ENCODE data around the gene CR1L. TPM values are rescaled to one million over a fixed set of nuclear protein-coding genes. Genes with fewer than 3 reads are reported as not detected.
A peak's percentile ranks its signal among the peaks of the same experiment; 100 is the strongest.
"Not testable (repeated sequence)": the region's sequence is repeated elsewhere in the genome, so short reads cannot be mapped to it uniquely, and the experiment has no call there.

Gene CR1L
- total and polyA plus RNA-seq, 2 of the 8 experiments (the other 6 are each of a cell fraction or from before 2014, with no cell fraction given) = 0.39 TPM; not detected in 1

DNA sequence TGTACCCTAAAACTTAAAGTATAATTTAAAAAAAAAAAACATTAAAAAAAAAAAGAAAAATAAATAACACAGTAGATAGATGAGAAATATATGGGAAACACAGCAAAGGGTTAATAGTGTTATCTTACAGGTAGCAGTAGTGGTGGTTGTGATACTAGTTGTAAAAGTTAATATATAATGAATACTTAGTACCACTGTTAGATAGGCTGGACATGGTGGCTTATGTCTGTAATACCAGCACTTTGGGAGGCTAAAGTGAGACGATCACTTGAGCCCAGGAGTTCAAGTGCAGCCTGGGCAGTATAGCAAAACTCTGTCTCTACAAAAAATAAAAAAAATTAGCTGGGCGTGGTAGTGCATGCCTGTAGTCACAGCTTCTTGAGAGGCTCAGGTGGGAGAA lies 74.3 kb downstream of the CR1L start (continued):
- TF ChIP-seq CHD2 (IDR thresholded peaks at IDR 0.05; ENCODE audit: low read length) (no peak), MAFK (IDR thresholded peaks at IDR 0.05; ENCODE audit: low read depth, low read length) (no peak), SP2 (IDR thresholded peaks at IDR 0.05; ENCODE audit: low read length) (no peak), CBX5 (IDR thresholded peaks at IDR 0.05; ENCODE audit: low read depth, low read length) (no peak), JUN (IDR thresholded peaks at IDR 0.05; ENCODE audit: low read depth, low read length) (no peak), NRF1 (IDR thresholded peaks at IDR 0.05; ENCODE audit: low read depth, low read length) (no peak), PHF8 (conservative IDR thresholded peaks at IDR 0.05; ENCODE audit: low read depth, low read length) (no peak), KDM1A (IDR thresholded peaks at IDR 0.05; ENCODE audit: borderline replicate concordance, low read length) (no peak), ZNF274 (IDR thresholded peaks at IDR 0.05; ENCODE audit: borderline replicate concordance, extremely low read depth, low read length) (no peak)
- TF ChIP-seq, protein P1, sequence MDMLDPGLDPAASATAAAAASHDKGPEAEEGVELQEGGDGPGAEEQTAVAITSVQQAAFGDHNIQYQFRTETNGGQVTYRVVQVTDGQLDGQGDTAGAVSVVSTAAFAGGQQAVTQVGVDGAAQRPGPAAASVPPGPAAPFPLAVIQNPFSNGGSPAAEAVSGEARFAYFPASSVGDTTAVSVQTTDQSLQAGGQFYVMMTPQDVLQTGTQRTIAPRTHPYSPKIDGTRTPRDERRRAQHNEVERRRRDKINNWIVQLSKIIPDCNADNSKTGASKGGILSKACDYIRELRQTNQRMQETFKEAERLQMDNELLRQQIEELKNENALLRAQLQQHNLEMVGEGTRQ (IDR thresholded peaks at IDR 0.05; ENCODE audit: low read length) = no peak

DNA sequence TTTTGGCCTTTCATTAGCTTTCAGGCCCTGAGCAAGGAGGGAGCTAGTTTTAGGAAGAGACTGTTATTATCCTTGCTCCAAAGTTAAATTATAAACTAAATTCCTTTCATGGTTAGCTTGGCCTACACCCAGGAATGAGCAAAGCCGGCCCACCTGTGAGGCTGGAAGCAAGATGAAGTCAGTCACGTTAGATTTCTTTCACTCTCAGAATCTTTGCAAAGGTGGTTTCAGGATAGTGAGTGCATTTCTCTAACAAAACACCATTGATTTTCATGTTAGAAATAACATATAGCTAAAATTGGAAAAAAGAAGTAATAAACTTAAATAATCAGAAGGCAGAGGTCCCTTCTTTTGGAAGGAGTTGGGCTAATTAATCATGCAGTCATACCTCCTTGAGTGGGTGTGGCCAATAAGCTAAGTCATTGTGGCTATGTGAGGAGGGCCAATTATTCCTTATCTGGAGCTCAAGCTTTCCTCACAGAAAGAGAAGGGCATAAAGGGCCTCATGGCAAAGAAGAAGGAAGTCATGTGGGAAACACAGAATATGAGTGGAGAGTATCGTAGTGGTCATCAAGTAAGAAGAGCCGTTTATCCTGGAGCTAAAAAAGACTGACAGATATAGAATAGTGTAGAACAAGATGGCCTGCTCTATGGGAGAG lies 83.4 kb downstream of the CR1L start:
- H3K4me2 ChIP-seq (ENCODE audit: insufficient read depth in 1 of 2, low read depth in 2 of 2, low read length in 2 of 2); H3K14ac ChIP-seq (ENCODE audit: insufficient read length); H3K4me3 ChIP-seq (ENCODE audit: extremely low read depth in 1 of 4, insufficient read depth in 2 of 4, low read depth in 3 of 4, low read length in 4 of 4); H4K8ac ChIP-seq (ENCODE audit: extremely low read depth, insufficient read depth, low read length); H2BK5ac ChIP-seq (ENCODE audit: low read depth, low read length); H3K27ac ChIP-seq (ENCODE audit: low read depth, low read length); H3K56ac ChIP-seq (replicated peaks; ENCODE audit: insufficient read length, low read depth, low read length); H2AK5ac ChIP-seq (ENCODE audit: low read depth, low read length); H4K91ac ChIP-seq (replicated peaks; ENCODE audit: insufficient read length, low read length); H3K79me2 ChIP-seq (ENCODE audit: control insufficient read depth in 1 of 2, insufficient read depth in 2 of 2, low read length in 2 of 2); H2AFZ ChIP-seq (ENCODE audit: low read length); H3K4me1 ChIP-seq (replicated peaks in 1 of 4; ENCODE audit: control insufficient read depth in 3 of 4, insufficient read depth in 4 of 4, low read length in 3 of 4); FAIRE-seq; H3K27me3 ChIP-seq (replicated peaks in 1 of 4; ENCODE audit: control insufficient read depth in 3 of 4, extremely low read depth in 1 of 4, insufficient read depth in 3 of 4, low read length in 3 of 4); DNase-seq (ENCODE audit: low read depth in 1 of 2, low spot score in 2 of 2); H3K36me3 ChIP-seq (ENCODE audit: control insufficient read depth in 2 of 4, insufficient read depth in 4 of 4, low read length in 3 of 4); H3K23ac ChIP-seq (ENCODE audit: insufficient read length); H2BK20ac ChIP-seq (ENCODE audit: low read length); H4K5ac ChIP-seq (ENCODE audit: insufficient read length, low read depth, low read length); H4K20me1 ChIP-seq (replicated peaks in 1 of 2; ENCODE audit: control insufficient read depth in 1 of 2, insufficient read depth in 2 of 2, low read length in 2 of 2); H3K23me2 ChIP-seq (ENCODE audit: low read depth, low read length); H3K9ac ChIP-seq (replicated peaks in 1 of 4; ENCODE audit: extremely low read depth in 1 of 4, low read depth in 3 of 4, low read length in 3 of 4); POLR2A ChIA-PET (ENCODE audit: partially characterized antibody); H3K79me1 ChIP-seq (ENCODE audit: low read depth, low read length); H2BK120ac ChIP-seq (replicated peaks; ENCODE audit: low read depth, low read length); H3K4ac ChIP-seq (replicated peaks; ENCODE audit: insufficient read length, low read depth, low read length); H2BK12ac ChIP-seq (ENCODE audit: low read depth, low read length); H3K18ac ChIP-seq (ENCODE audit: extremely low read depth, low read length): not testable (repeated sequence)
- peaks cover 0 to 10% of the 10 kb centered on the region in 2 experiments; a peak in 2 of 4 replicates for H3K9me3 ChIP-seq (ENCODE audit: insufficient read depth in 2 of 2, low read depth in 1 of 2, low read length in 1 of 2)
- WGBS, 2 experiments (ENCODE audit: extremely low coverage in 1 of 2, insufficient coverage in 1 of 2, insufficient read length in 1 of 2, insufficient replicate concordance in 2 of 2, low coverage in 1 of 2, low lambda C conversion rate in 2 of 2, missing lambda C conversion rate in 1 of 2) = 91% methylated on average over 4 of the region's 4 CpGs; no CpG with 5 or more reads in 1 of the 2 experiments
- 0 out of 2 replicates have a peak overlapping the region, but pooled peaks have one; percentile 65 for H2BK15ac ChIP-seq (ENCODE audit: low read length)
- CTCF ChIA-PET (ENCODE audit: partially characterized antibody) = interaction anchor here (0.7 to 1.7 kb wide), 2 partner anchors 17 to 47 kb away, joined by 3 to 5 read pairs; no protein-coding TSS in a partner anchor
